Endothelial cell of umbilical vein (primary cell): ENCODE measurements around the gene ADCY7. TPM values are rescaled to one million over a fixed set of nuclear protein-coding genes. Genes with fewer than 3 reads are reported as not detected.

Experiments used
- BruUV-seq: library from RNA; stranded (reverse); fragments of 400-500 nt; replicated peaks from 2 replicates; lab custom pipeline; 2021; lab: Mats Ljungman, UMichigan
- CTCF ChIA-PET: fragments of 300-600, 350-600 bp; sonication (Branson Sonifier 250); formaldehyde crosslinking; loops from one replicate; lab custom pipeline; 2021; ENCODE audit warnings: antibody characterized with exemption, inconsistent platforms; lab: Charles Lee
- POLR2A ChIA-PET: fragments of 300-600, 350-600 bp; sonication (Branson Sonifier 250); formaldehyde crosslinking; loops from one replicate; lab custom pipeline; 2021; ENCODE audit warnings: antibody characterized with exemption, inconsistent platforms; lab: Charles Lee
- DNase-seq: peaks from one replicate; pipeline ENCODE4 v3.0.0-alpha.2; 2011; ENCODE audit warnings: low read depth, low spot score
- FAIRE-seq: peaks from 2 replicates; lab custom pipeline; 2011; peaks lifted over from hg19 to GRCh38; lab: Jason Lieb, UNC
- H2AFZ ChIP-seq: 2 replicates; pipeline ENCODE4 v1.6.0; 2012; ENCODE audit warnings: low read depth, low read length, control low read depth, inconsistent platforms
- H3K27ac ChIP-seq: 2 replicates; pipeline ENCODE4 v1.5.1; 2011; ENCODE audit warnings: low read depth, mild to moderate bottlenecking, control low read depth, low read length, moderate library complexity; ENCODE audit not compliant: insufficient read depth
- H3K27me3 ChIP-seq, 2 experiments: 2 replicates each; pipeline versions ENCODE4 v1.6.0 to v1.6.1; 2011; ENCODE audit warnings: low read length in 2 of 2, mixed read lengths in 1 of 2; ENCODE audit not compliant: control insufficient read depth in 2 of 2, insufficient read depth in 2 of 2
- H3K36me3 ChIP-seq, 2 experiments: 2 replicates in 1 of 2; 3 replicates in 1 of 2; pipeline ENCODE4 v1.5.1; 2011; ENCODE audit warnings: low read length in 2 of 2, mild to moderate bottlenecking in 1 of 2, moderate library complexity in 1 of 2; ENCODE audit not compliant: control insufficient read depth in 2 of 2, insufficient read depth in 2 of 2; ENCODE audit errors: extremely low read depth in 1 of 2
- H3K4me1 ChIP-seq: 3 replicates; pipeline ENCODE4 v1.5.1; 2011; ENCODE audit warnings: mild to moderate bottlenecking, low read length; ENCODE audit not compliant: control insufficient read depth, insufficient read depth; ENCODE audit errors: extremely low read depth
- H3K4me2 ChIP-seq: 2 replicates; pipeline ENCODE4 v1.6.1; 2011; ENCODE audit warnings: low read length, control low read depth, mixed read lengths; ENCODE audit not compliant: insufficient read depth
- H3K4me3 ChIP-seq, 3 experiments: fragments of 200-600 bp in 1 of 3; sonication (generic), shearing (Covaris generic) in 1 of 3; replicated peaks in 1 of 3; 2 replicates each; pipeline ENCODE4 v1.5.1; 2011 to 2016; ENCODE audit warnings: control low read depth in 3 of 3, low read length in 3 of 3, mild to moderate bottlenecking in 2 of 3, inconsistent platforms in 1 of 3, low read depth in 1 of 3, moderate library complexity in 1 of 3; ENCODE audit not compliant: insufficient read depth in 1 of 3
- H3K79me2 ChIP-seq: 2 replicates; pipeline ENCODE4 v1.6.0; 2012; ENCODE audit warnings: low read length, inconsistent platforms; ENCODE audit not compliant: control insufficient read depth, insufficient read depth
- H3K9ac ChIP-seq: replicated peaks from 2 replicates; pipeline ENCODE3; 2011; ENCODE audit warnings: low read length, control low read depth; ENCODE audit not compliant: insufficient read depth; ENCODE audit errors: extremely low read depth
- H3K9me1 ChIP-seq: replicated peaks from 3 replicates; pipeline ENCODE4 v1.6.0; 2011; ENCODE audit warnings: mild to moderate bottlenecking, low read length; ENCODE audit not compliant: control insufficient read depth, insufficient read depth; ENCODE audit errors: extremely low read depth
- H3K9me3 ChIP-seq: replicated peaks from 2 replicates; pipeline ENCODE4 v1.5.1; 2012; ENCODE audit warnings: low read length, inconsistent platforms; ENCODE audit not compliant: control insufficient read depth, insufficient read depth
- H4K20me1 ChIP-seq: replicated peaks from 2 replicates; pipeline ENCODE3; 2011; ENCODE audit warnings: mild to moderate bottlenecking, low read length; ENCODE audit not compliant: control insufficient read depth, insufficient read depth; ENCODE audit errors: extremely low read depth
- CTCF ChIP-seq, 2 donors: IDR thresholded peaks; 1 replicate in 1 of 2; 2 replicates in 1 of 2; pipeline ENCODE4 v1.5.1; 2011; ENCODE audit warnings: low read length in 2 of 2, mild to moderate bottlenecking in 2 of 2, moderate library complexity in 2 of 2, control low read depth in 1 of 2, inconsistent platforms in 1 of 2, low read depth in 1 of 2; ENCODE audit not compliant: insufficient read depth in 1 of 2; ENCODE audit errors: extremely low read depth in 1 of 2
- EZH2 ChIP-seq: IDR thresholded peaks from 2 replicates; pipeline ENCODE4 v1.6.1; 2012; ENCODE audit warnings: borderline replicate concordance, low read depth, mild to moderate bottlenecking, moderate library complexity, low read length, inconsistent platforms; ENCODE audit not compliant: severe bottlenecking
- FOS ChIP-seq: IDR thresholded peaks from 2 replicates; pipeline ENCODE4 v1.6.1; 2011; ENCODE audit warnings: mild to moderate bottlenecking, low read length, moderate library complexity, borderline replicate concordance; ENCODE audit not compliant: insufficient read depth
- GATA2 ChIP-seq: IDR thresholded peaks from 2 replicates; pipeline ENCODE4 v1.7.0; 2011; ENCODE audit warnings: low read depth, mild to moderate bottlenecking, moderate library complexity, mixed read lengths, low read length; ENCODE audit not compliant: insufficient read length, insufficient read depth
- JUN ChIP-seq: IDR thresholded peaks from 2 replicates; pipeline ENCODE4 v1.6.1; 2011; ENCODE audit warnings: borderline replicate concordance, low read depth; ENCODE audit not compliant: insufficient read length, insufficient read depth
- MYC ChIP-seq: IDR thresholded peaks from one replicate; pipeline ENCODE4 v1.6.1; 2011; ENCODE audit warnings: mild to moderate bottlenecking, low read depth, low read length
- POLR2A ChIP-seq: IDR thresholded peaks from 2 replicates; pipeline ENCODE4 v1.6.1; 2012; ENCODE audit warnings: low read depth, mild to moderate bottlenecking, control low read depth, low read length
- POLR2AphosphoS5 ChIP-seq: IDR thresholded peaks from 2 replicates; pipeline ENCODE4 v1.6.1; 2012; ENCODE audit warnings: low read depth, mild to moderate bottlenecking, control low read depth, low read length, moderate library complexity; ENCODE audit not compliant: insufficient read depth
- dilution Hi-C: fragments of 300-500 bp; cut with MboI; formaldehyde crosslinking; loops from one replicate; pipeline ENCODE4 v1.15.0; 2019; ENCODE audit warnings: low sequenced_read_pairs; ENCODE audit not compliant: extremely low pct_ligation_motif_present
- intact Hi-C: fragments of 100-400 bp; cut with micrococcal nuclease; formaldehyde crosslinking; loops from one replicate; pipeline ENCODE4 v1.10.0; 2022
- polyA plus RNA-seq, 4 experiments: library from polyadenylated mRNA; depleted of rRNA in 3 of 4; stranded (reverse) in 3 of 4; unstranded in 1 of 4; fragments of >200 nt; gene quantifications; 2 replicates each; pipeline versions ENCODE4 v1.2.1 to v1.2.3, GENCODE V29; 2011 to 2012; ENCODE audit warnings: missing spikeins in 1 of 4
- total RNA-seq: library from RNA; stranded (reverse); gene quantifications from 2 replicates; pipeline ENCODE4 v1.2.3, GENCODE V29; 2021
- TF ChIP-seq, protein P1 (sequence below): IDR thresholded peaks from 2 replicates; pipeline ENCODE4 v1.6.1; 2011; ENCODE audit not compliant: insufficient read depth, insufficient read length

ADCY7 gene
- total and polyA plus RNA-seq, 2 donors (not counting 3 experiments of a cell fraction or from before 2014, with no cell fraction given), result 3.5 to 9.3 TPM

- FAIRE-seq, result no peak
- intact Hi-C loops, result loop anchor here (10.0 kb wide), 1 partner anchor 238 kb away; no protein-coding TSS in a partner anchor
Measured at GRCh38 chr16:50332599-50332998, 66.2 kb downstream of the ADCY7 start.

GRCh38 chr16:50334106-50334975 lies 68.0 kb downstream of the ADCY7 start:
- H2AFZ ChIP-seq, result no peak overlapping the region
- dilution Hi-C loops (no loop called here), intact Hi-C loops (loop anchor here (10.0 kb wide), 1 partner anchor 240 kb away; no protein-coding TSS in a partner anchor)
- TF ChIP-seq, protein P1, sequence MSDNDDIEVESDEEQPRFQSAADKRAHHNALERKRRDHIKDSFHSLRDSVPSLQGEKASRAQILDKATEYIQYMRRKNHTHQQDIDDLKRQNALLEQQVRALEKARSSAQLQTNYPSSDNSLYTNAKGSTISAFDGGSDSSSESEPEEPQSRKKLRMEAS, result no peak
- no peak for TF ChIP-seq EZH2
- no peak for TF ChIP-seq POLR2A
- TF ChIP-seq CTCF (IDR thresholded peaks at IDR 0.05; ENCODE audit: extremely low read depth in 1 of 2, insufficient read depth in 1 of 2, low read depth in 1 of 2, low read length in 2 of 2), result no peak
- TF ChIP-seq FOS, result no peak
- no peak for TF ChIP-seq POLR2AphosphoS5
- no peak for TF ChIP-seq MYC
- TF ChIP-seq GATA2, result no peak
- no peak for TF ChIP-seq JUN
- no peaks in the 10 kb centered on the region for H3K4me1 ChIP-seq
- no peak overlapping the region for H3K4me2 ChIP-seq
- H3K27ac ChIP-seq, result no peak overlapping the region
- BruUV-seq, result no TSS peak
- ChIA-PET POLR2A (no interaction called here), CTCF (no interaction called here)
- H3K9me3 ChIP-seq, result no peaks in the 10 kb centered on the region
- no peaks in the 10 kb centered on the region for H4K20me1 ChIP-seq
- H3K36me3 ChIP-seq, result peaks cover 15 to 17% of the 10 kb centered on the region in 2 experiments
- FAIRE-seq, result no peak
- H3K79me2 ChIP-seq, result peaks cover 4% of the 10 kb centered on the region
- H3K4me3 ChIP-seq, result no peak overlapping the region
- no peaks in the 10 kb centered on the region for H3K27me3 ChIP-seq
- no peaks in the 10 kb centered on the region for H3K9me1 ChIP-seq
- no peak overlapping the region for H3K9ac ChIP-seq
- no peak for DNase-seq

More at GRCh38 chr16:50332599-50332998, 66.2 kb downstream of the ADCY7 start:
- Histone ChIP-seq H3K9me1 (no peaks in the 10 kb centered on the region), H3K79me2 (peaks cover 4% of the 10 kb centered on the region), H3K27ac (no peak overlapping the region), H3K9me3 (no peaks in the 10 kb centered on the region), H3K27me3 (no peaks in the 10 kb centered on the region), H3K9ac (no peak overlapping the region), H3K4me1 (no peaks in the 10 kb centered on the region), H2AFZ (no peak overlapping the region), H3K4me3 (no peak overlapping the region), H3K4me2 (no peak overlapping the region), H3K36me3 (peaks cover 6 to 17% of the 10 kb centered on the region in 2 experiments), H4K20me1 (no peaks in the 10 kb centered on the region)
- ChIA-PET CTCF (interaction anchor here (2.0 kb wide), 1 partner anchor 22 kb away, joined by 5 read pairs; no protein-coding TSS in a partner anchor), POLR2A (no interaction called here)
- TF ChIP-seq JUN (no peak), FOS (no peak)
- TF ChIP-seq, protein P1, result no peak
- no peak for DNase-seq
- dilution Hi-C loops, result no loop called here
- BruUV-seq, result no TSS peak
